NCI-H128 (cell line): ENCODE results near the gene MATCAP1.

ENCODE experiments used
- DNase-seq: peaks from one replicate; lab custom pipeline; 2025; ENCODE audit not compliant: unreplicated experiment; lab: John Stamatoyannopoulos, UW

MATCAP1 gene

GRCh38 chr16:67144943-67145342 lies 38.8 kb downstream of the MATCAP1 start:
- no peak for DNase-seq

- no peak for DNase-seq
Observed at GRCh38 chr16:67142342-67142741, 41.4 kb downstream of the MATCAP1 start.

- DNase-seq: no peak
Observed at GRCh38 chr16:67141391-67141790, 42.4 kb downstream of the MATCAP1 start.

- DNase-seq: no peak
Observed at GRCh38 chr16:67137605-67138004, 46.2 kb downstream of the MATCAP1 start.

GRCh38 chr16:67129422-67129821 lies 54.3 kb downstream of the MATCAP1 start:
- no peak for DNase-seq

DNA sequence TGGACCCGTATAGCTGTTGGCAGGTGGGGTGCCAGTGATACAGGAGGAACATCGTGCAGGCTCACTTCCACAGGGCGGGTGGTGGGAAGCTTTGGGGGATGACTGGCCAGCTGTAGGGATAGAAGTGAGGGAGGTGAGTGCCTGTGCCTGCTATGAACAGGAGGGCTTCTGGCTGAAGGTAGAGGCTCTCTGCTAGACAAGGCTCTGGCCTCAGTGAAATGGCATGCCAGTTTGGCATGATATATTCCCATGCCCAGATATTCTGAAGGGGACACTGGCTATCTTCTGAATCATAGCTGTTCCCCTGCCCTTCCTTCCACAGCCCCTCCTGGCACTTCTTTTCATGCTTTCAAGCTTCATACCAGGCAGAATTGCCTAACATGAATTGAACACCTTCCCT lies 54.9 kb downstream of the MATCAP1 start:
- no peak for DNase-seq

GRCh38 chr16:67128417-67128816 lies 55.3 kb downstream of the MATCAP1 start:
- no peak for DNase-seq
